ENCODE data around the gene UBXN10.

The UBXN10 gene

GRCh38 chr1:20178634-20179370 lies 7.1 kb upstream of the UBXN10 start:
- Histone ChIP-seq H3K9ac (ENCODE audit: low read length) (no peak overlapping the region), H3K4me3 (ENCODE audit: low read length) (no peak overlapping the region), H3K27me3 (ENCODE audit: control insufficient read depth, insufficient read depth, low read length) (no peaks in the 10 kb centered on the region), H3K4me1 (ENCODE audit: control insufficient read depth, low read depth, low read length) (no peaks in the 10 kb centered on the region), H3K36me3 (ENCODE audit: control insufficient read depth, low read depth, low read length) (no peaks in the 10 kb centered on the region), H3K27ac (ENCODE audit: low read length) (no peak overlapping the region), H3K9me3 (ENCODE audit: control insufficient read depth, low read depth, low read length) (no peaks in the 10 kb centered on the region)

GRCh38 chr1:20179371-20180128 lies 6.3 kb upstream of the UBXN10 start:
- no peaks in the 10 kb centered on the region for H3K4me1 ChIP-seq (ENCODE audit: control insufficient read depth, low read depth, low read length)
- no peaks in the 10 kb centered on the region for H3K27me3 ChIP-seq (ENCODE audit: control insufficient read depth, insufficient read depth, low read length)
- H3K36me3 ChIP-seq (ENCODE audit: control insufficient read depth, low read depth, low read length): no peaks in the 10 kb centered on the region
- no peak overlapping the region for H3K9ac ChIP-seq (ENCODE audit: low read length)
- H3K9me3 ChIP-seq (ENCODE audit: control insufficient read depth, low read depth, low read length): no peaks in the 10 kb centered on the region
- no peak overlapping the region for H3K4me3 ChIP-seq (ENCODE audit: low read length)
- no peak overlapping the region for H3K27ac ChIP-seq (ENCODE audit: low read length)

GRCh38 chr1:20180129-20180843 lies 5.6 kb upstream of the UBXN10 start:
- H3K9me3 ChIP-seq (ENCODE audit: control insufficient read depth, low read depth, low read length): no peaks in the 10 kb centered on the region
- H3K4me1 ChIP-seq (ENCODE audit: control insufficient read depth, low read depth, low read length): no peaks in the 10 kb centered on the region
- peaks cover 2% of the 10 kb centered on the region for H3K27me3 ChIP-seq (ENCODE audit: control insufficient read depth, insufficient read depth, low read length)
- no peak overlapping the region for H3K9ac ChIP-seq (ENCODE audit: low read length)
- no peak overlapping the region for H3K27ac ChIP-seq (ENCODE audit: low read length)
- no peak overlapping the region for H3K4me3 ChIP-seq (ENCODE audit: low read length)
- H3K36me3 ChIP-seq (ENCODE audit: control insufficient read depth, low read depth, low read length): no peaks in the 10 kb centered on the region

GRCh38 chr1:20180844-20181207 lies 5.1 kb upstream of the UBXN10 start:
- H3K36me3 ChIP-seq (ENCODE audit: control insufficient read depth, low read depth, low read length): no peaks in the 10 kb centered on the region
- H3K4me3 ChIP-seq (ENCODE audit: low read length): no peak overlapping the region
- H3K9ac ChIP-seq (ENCODE audit: low read length): no peak overlapping the region
- H3K27ac ChIP-seq (ENCODE audit: low read length): no peak overlapping the region
- no peaks in the 10 kb centered on the region for H3K9me3 ChIP-seq (ENCODE audit: control insufficient read depth, low read depth, low read length)
- H3K27me3 ChIP-seq (ENCODE audit: control insufficient read depth, insufficient read depth, low read length): peaks cover 6% of the 10 kb centered on the region
- no peaks in the 10 kb centered on the region for H3K4me1 ChIP-seq (ENCODE audit: control insufficient read depth, low read depth, low read length)

GRCh38 chr1:20182415-20182814 lies 3.5 kb upstream of the UBXN10 start:
- H3K9me3 ChIP-seq (ENCODE audit: control insufficient read depth, low read depth, low read length): no peaks in the 10 kb centered on the region
- H3K27ac ChIP-seq (ENCODE audit: low read length): no peak overlapping the region
- no peak overlapping the region for H3K9ac ChIP-seq (ENCODE audit: low read length)
- peaks cover 10% of the 10 kb centered on the region for H3K27me3 ChIP-seq (ENCODE audit: control insufficient read depth, insufficient read depth, low read length)
- H3K4me3 ChIP-seq (ENCODE audit: low read length): no peak overlapping the region
- H3K4me1 ChIP-seq (ENCODE audit: control insufficient read depth, low read depth, low read length): peaks cover 9% of the 10 kb centered on the region
- H3K36me3 ChIP-seq (ENCODE audit: control insufficient read depth, low read depth, low read length): no peaks in the 10 kb centered on the region

GRCh38 chr1:20183035-20183434 lies 2.9 kb upstream of the UBXN10 start:
- H3K36me3 ChIP-seq (ENCODE audit: control insufficient read depth, low read depth, low read length): no peaks in the 10 kb centered on the region
- peaks cover 9% of the 10 kb centered on the region for H3K4me1 ChIP-seq (ENCODE audit: control insufficient read depth, low read depth, low read length)
- H3K27me3 ChIP-seq (ENCODE audit: control insufficient read depth, insufficient read depth, low read length): peaks cover 11% of the 10 kb centered on the region
- no peak overlapping the region for H3K27ac ChIP-seq (ENCODE audit: low read length)
- no peaks in the 10 kb centered on the region for H3K9me3 ChIP-seq (ENCODE audit: control insufficient read depth, low read depth, low read length)
- no peak overlapping the region for H3K4me3 ChIP-seq (ENCODE audit: low read length)
- no peak overlapping the region for H3K9ac ChIP-seq (ENCODE audit: low read length)

GRCh38 chr1:20183616-20184271 lies 2.2 kb upstream of the UBXN10 start:
- Histone ChIP-seq H3K4me1 (ENCODE audit: control insufficient read depth, low read depth, low read length) (peaks cover 9% of the 10 kb centered on the region), H3K27me3 (ENCODE audit: control insufficient read depth, insufficient read depth, low read length) (peaks cover 18% of the 10 kb centered on the region)

GRCh38 chr1:20184481-20184900 lies 1.4 kb upstream of the UBXN10 start:
- Histone ChIP-seq H3K9ac (ENCODE audit: low read length) (no peak overlapping the region), H3K36me3 (ENCODE audit: control insufficient read depth, low read depth, low read length) (no peaks in the 10 kb centered on the region), H3K9me3 (ENCODE audit: control insufficient read depth, low read depth, low read length) (no peaks in the 10 kb centered on the region), H3K4me3 (ENCODE audit: low read length) (no peak overlapping the region), H3K4me1 (ENCODE audit: control insufficient read depth, low read depth, low read length) (peaks cover 9% of the 10 kb centered on the region), H3K27me3 (ENCODE audit: control insufficient read depth, insufficient read depth, low read length) (peaks cover 21% of the 10 kb centered on the region), H3K27ac (ENCODE audit: low read length) (no peak overlapping the region)

More at GRCh38 chr1:20183616-20184271, 2.2 kb upstream of the UBXN10 start:
- H3K27ac ChIP-seq (ENCODE audit: low read length): no peak overlapping the region
- H3K4me3 ChIP-seq (ENCODE audit: low read length): no peak overlapping the region
- H3K36me3 ChIP-seq (ENCODE audit: control insufficient read depth, low read depth, low read length): no peaks in the 10 kb centered on the region
- H3K9ac ChIP-seq (ENCODE audit: low read length): no peak overlapping the region
- H3K9me3 ChIP-seq (ENCODE audit: control insufficient read depth, low read depth, low read length): no peaks in the 10 kb centered on the region

GRCh38 chr1:20184997-20185833 lies 681 bp upstream of the UBXN10 start:
- peaks cover 21% of the 10 kb centered on the region for H3K27me3 ChIP-seq (ENCODE audit: control insufficient read depth, insufficient read depth, low read length)
- H3K4me3 ChIP-seq (ENCODE audit: low read length): peak overlapping the region; percentile 78
- peak overlapping the region; percentile 30 for H3K9ac ChIP-seq (ENCODE audit: low read length)

GRCh38 chr1:20187103-20187812 lies 1.4 kb downstream of the UBXN10 start:
- no peak overlapping the region for H3K27ac ChIP-seq (ENCODE audit: low read length)
- peak overlapping the region; percentile 78 for H3K4me3 ChIP-seq (ENCODE audit: low read length)
- no peaks in the 10 kb centered on the region for H3K36me3 ChIP-seq (ENCODE audit: control insufficient read depth, low read depth, low read length)
- peaks cover 21% of the 10 kb centered on the region for H3K27me3 ChIP-seq (ENCODE audit: control insufficient read depth, insufficient read depth, low read length)
- H3K9me3 ChIP-seq (ENCODE audit: control insufficient read depth, low read depth, low read length): no peaks in the 10 kb centered on the region
- peaks cover 9% of the 10 kb centered on the region for H3K4me1 ChIP-seq (ENCODE audit: control insufficient read depth, low read depth, low read length)
- H3K9ac ChIP-seq (ENCODE audit: low read length): no peak overlapping the region

More at GRCh38 chr1:20184997-20185833, 681 bp upstream of the UBXN10 start:
- H3K36me3 ChIP-seq (ENCODE audit: control insufficient read depth, low read depth, low read length): no peaks in the 10 kb centered on the region
- H3K9me3 ChIP-seq (ENCODE audit: control insufficient read depth, low read depth, low read length): no peaks in the 10 kb centered on the region
- no peak overlapping the region for H3K27ac ChIP-seq (ENCODE audit: low read length)
- H3K4me1 ChIP-seq (ENCODE audit: control insufficient read depth, low read depth, low read length): peaks cover 9% of the 10 kb centered on the region
